ENCODE measurements around the gene TMEM42. TPM values are rescaled to one million over a fixed set of nuclear protein-coding genes. Genes with fewer than 3 reads are reported as not detected.

TMEM42 gene
- total RNA-seq, 3 donors from 2014 or later (not counting 1 experiment from before 2014, with no cell fraction given) = 9.9 to 15.9 (median 11.3) TPM

DNA sequence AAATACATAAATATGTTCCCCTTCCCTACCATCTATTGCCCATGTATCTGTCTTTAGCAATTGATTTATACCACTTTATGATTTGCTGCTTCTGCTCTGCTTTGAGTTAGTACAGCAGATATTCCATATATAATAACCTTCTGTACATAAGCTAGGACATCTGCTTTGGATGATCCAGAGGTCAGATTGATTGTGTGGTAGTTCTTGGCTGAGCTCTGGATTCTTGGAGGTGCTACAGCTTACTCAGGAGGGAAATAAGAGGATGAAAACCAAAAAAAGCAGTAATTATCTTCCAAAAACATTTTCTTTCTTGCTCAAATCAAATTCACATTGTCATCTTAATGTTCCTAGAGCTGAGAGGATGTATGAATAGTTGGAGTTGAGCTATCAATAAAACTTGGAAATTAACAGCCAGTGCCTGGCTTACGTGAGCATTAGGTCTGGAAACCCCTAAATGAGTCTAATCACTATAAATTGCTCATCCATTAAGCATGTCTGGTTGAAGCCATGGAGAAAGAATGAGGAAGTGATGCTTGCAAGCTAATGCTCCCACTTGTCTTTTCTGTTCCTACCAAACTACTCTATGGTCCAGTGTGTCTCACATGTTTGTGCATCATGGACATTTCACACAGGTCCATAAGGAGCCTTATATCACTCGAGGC lies 36.3 kb upstream of the TMEM42 start:
- ATAC-seq = no peak
- Mint-ChIP-seq H3K4me1 (no peaks in the 10 kb centered on the region), H3K27ac (no peak overlapping the region), H3K4me3 (no peak overlapping the region), H3K36me3 (no peaks in the 10 kb centered on the region), H3K27me3 (ENCODE audit: low read depth in 2 of 2) (no peaks in the 10 kb centered on the region), H3K9me3 (no peaks in the 10 kb centered on the region)
- DNase-seq = no peak
- no peak overlapping the region for H3K27ac ChIP-seq (ENCODE audit: low read length)
- TF ChIP-seq, protein P1, sequence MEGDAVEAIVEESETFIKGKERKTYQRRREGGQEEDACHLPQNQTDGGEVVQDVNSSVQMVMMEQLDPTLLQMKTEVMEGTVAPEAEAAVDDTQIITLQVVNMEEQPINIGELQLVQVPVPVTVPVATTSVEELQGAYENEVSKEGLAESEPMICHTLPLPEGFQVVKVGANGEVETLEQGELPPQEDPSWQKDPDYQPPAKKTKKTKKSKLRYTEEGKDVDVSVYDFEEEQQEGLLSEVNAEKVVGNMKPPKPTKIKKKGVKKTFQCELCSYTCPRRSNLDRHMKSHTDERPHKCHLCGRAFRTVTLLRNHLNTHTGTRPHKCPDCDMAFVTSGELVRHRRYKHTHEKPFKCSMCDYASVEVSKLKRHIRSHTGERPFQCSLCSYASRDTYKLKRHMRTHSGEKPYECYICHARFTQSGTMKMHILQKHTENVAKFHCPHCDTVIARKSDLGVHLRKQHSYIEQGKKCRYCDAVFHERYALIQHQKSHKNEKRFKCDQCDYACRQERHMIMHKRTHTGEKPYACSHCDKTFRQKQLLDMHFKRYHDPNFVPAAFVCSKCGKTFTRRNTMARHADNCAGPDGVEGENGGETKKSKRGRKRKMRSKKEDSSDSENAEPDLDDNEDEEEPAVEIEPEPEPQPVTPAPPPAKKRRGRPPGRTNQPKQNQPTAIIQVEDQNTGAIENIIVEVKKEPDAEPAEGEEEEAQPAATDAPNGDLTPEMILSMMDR (IDR thresholded peaks at IDR 0.05) = no peak
- intact Hi-C loops (cut with micrococcal nuclease) = no loop called here
- H3K4me3 ChIP-seq (ENCODE audit: low read length) = no peak overlapping the region
- H3K9me3 ChIP-seq (ENCODE audit: control insufficient read depth, insufficient read depth, low read length) = no peaks in the 10 kb centered on the region
- H3K4me1 ChIP-seq (ENCODE audit: control insufficient read depth, insufficient read depth, low read length) = no peaks in the 10 kb centered on the region
- no peaks in the 10 kb centered on the region for H3K36me3 ChIP-seq (ENCODE audit: control insufficient read depth, insufficient read depth, low read length)
- 100% methylated on average over 1 of the region's 2 CpGs for WGBS (ENCODE audit: insufficient coverage)
- no peaks in the 10 kb centered on the region for H3K27me3 ChIP-seq (ENCODE audit: control insufficient read depth, insufficient read depth, low read length)

DNA sequence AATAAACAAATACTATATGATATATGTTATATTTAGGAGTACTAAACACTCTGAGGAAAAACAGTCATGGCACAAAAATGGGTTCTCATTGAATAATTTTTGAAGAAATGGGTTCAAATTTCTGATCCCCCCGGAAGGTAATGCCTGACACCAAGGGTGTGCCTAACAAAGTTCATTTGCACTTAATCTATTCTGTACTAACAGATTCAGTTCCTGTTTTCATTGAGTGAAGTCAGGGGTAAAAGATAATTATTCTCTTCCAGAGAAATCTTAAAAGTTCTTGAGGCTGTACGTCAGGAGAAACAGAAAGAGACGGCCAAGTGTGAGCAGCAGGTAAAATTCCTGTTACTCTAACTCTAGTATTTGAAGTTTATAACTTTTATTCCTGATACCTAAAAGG lies 34.5 kb upstream of the TMEM42 start:
- TF ChIP-seq, protein P1 (IDR thresholded peaks at IDR 0.05) = no peak
- Histone ChIP-seq H3K4me1 (ENCODE audit: control insufficient read depth, insufficient read depth, low read length) (no peaks in the 10 kb centered on the region), H3K9me3 (ENCODE audit: control insufficient read depth, insufficient read depth, low read length) (no peaks in the 10 kb centered on the region), H3K36me3 (ENCODE audit: control insufficient read depth, insufficient read depth, low read length) (no peaks in the 10 kb centered on the region), H3K4me3 (ENCODE audit: low read length) (no peak overlapping the region), H3K27me3 (ENCODE audit: control insufficient read depth, insufficient read depth, low read length) (no peaks in the 10 kb centered on the region), H3K27ac (ENCODE audit: low read length) (no peak overlapping the region)
- Mint-ChIP-seq H3K4me1 (no peaks in the 10 kb centered on the region), H3K27me3 (ENCODE audit: low read depth in 2 of 2) (no peaks in the 10 kb centered on the region), H3K36me3 (no peaks in the 10 kb centered on the region), H3K9me3 (no peaks in the 10 kb centered on the region), H3K4me3 (no peak overlapping the region), H3K27ac (no peak overlapping the region)
- 100% methylated on average over 1 of the region's 3 CpGs for WGBS (ENCODE audit: insufficient coverage)
- intact Hi-C loops (cut with micrococcal nuclease) = no loop called here
- DNase-seq (no peak), ATAC-seq (no peak)

DNA sequence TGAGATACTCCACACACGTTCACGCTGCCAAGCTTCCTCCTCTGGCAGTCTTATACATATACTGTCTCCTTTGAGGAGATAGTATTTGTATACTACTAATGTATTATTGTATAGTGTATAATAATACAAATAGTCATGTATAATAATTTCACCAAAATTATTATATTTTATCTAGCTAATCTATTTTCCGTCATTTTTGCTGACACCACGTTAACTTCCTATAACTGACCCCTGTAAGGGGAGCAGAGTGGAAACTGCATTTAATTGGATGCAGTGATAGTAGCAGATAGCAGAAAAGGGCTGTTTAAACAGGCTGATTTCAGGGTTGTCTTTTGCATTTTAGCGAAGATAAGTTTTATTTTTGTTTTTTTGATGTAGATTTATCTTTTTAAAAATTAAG lies 30.5 kb upstream of the TMEM42 start:
- no peak for ATAC-seq
- H3K4me3 Mint-ChIP-seq = no peak overlapping the region
- Histone ChIP-seq H3K36me3 (ENCODE audit: control insufficient read depth, insufficient read depth, low read length) (no peaks in the 10 kb centered on the region), H3K9me3 (ENCODE audit: control insufficient read depth, insufficient read depth, low read length) (no peaks in the 10 kb centered on the region), H3K4me1 (ENCODE audit: control insufficient read depth, insufficient read depth, low read length) (no peaks in the 10 kb centered on the region), H3K4me3 (ENCODE audit: low read length) (no peak overlapping the region), H3K27me3 (ENCODE audit: control insufficient read depth, insufficient read depth, low read length) (no peaks in the 10 kb centered on the region), H3K27ac (ENCODE audit: low read length) (no peak overlapping the region)
- 100% methylated on average over 2 of the region's 5 CpGs for WGBS (ENCODE audit: insufficient coverage)
- H3K27ac Mint-ChIP-seq = no peak overlapping the region
- no peaks in the 10 kb centered on the region for H3K4me1 Mint-ChIP-seq
- peaks cover 3% of the 10 kb centered on the region in 2 donors for H3K9me3 Mint-ChIP-seq
- no peak for DNase-seq
- intact Hi-C loops (cut with micrococcal nuclease) = no loop called here
- no peaks in the 10 kb centered on the region for H3K27me3 Mint-ChIP-seq (ENCODE audit: low read depth in 2 of 2)
- H3K36me3 Mint-ChIP-seq = peaks cover 7% of the 10 kb centered on the region
- TF ChIP-seq, protein P1 (IDR thresholded peaks at IDR 0.05) = no peak

DNA sequence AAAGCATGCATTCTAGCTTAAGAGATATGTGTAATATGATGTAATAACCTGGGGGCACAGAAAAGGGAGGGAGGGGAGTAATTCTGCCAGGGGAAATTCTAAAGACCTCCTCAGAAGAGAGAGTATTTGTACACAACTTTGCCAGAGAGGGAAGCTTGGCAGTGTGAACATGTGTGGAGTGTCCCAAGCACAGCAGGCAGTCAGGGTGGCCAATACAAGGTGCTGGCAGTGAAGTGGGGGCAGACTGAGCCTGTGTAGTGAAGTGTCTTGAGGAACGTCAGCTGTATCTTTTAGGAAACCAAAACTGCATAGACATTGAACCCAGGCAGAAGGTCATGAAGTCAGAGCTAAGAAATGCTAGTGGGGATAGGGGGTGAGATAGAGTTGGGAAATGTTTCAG lies 29.7 kb upstream of the TMEM42 start:
- Mint-ChIP-seq H3K27ac (no peak overlapping the region), H3K4me3 (no peak overlapping the region)
- TF ChIP-seq, protein P1 (IDR thresholded peaks at IDR 0.05) = no peak

More for the DNA sequence above, 29.7 kb upstream of the TMEM42 start:
- Histone ChIP-seq H3K4me3 (ENCODE audit: low read length) (no peak overlapping the region), H3K9me3 (ENCODE audit: control insufficient read depth, insufficient read depth, low read length) (peaks cover 5% of the 10 kb centered on the region), H3K27me3 (ENCODE audit: control insufficient read depth, insufficient read depth, low read length) (no peaks in the 10 kb centered on the region), H3K36me3 (ENCODE audit: control insufficient read depth, insufficient read depth, low read length) (no peaks in the 10 kb centered on the region), H3K27ac (ENCODE audit: low read length) (no peak overlapping the region), H3K4me1 (ENCODE audit: control insufficient read depth, insufficient read depth, low read length) (no peaks in the 10 kb centered on the region)
- H3K4me1 Mint-ChIP-seq = no peaks in the 10 kb centered on the region
- peaks cover 15% of the 10 kb centered on the region for H3K36me3 Mint-ChIP-seq
- H3K27me3 Mint-ChIP-seq (ENCODE audit: low read depth in 2 of 2) = no peaks in the 10 kb centered on the region
- intact Hi-C loops (cut with micrococcal nuclease) = no loop called here
- no peak for DNase-seq
- no peak for ATAC-seq
- 96% methylated on average over 1 of the region's 1 CpG for WGBS (ENCODE audit: insufficient coverage)
- peaks cover 5 to 11% of the 10 kb centered on the region in 2 donors for H3K9me3 Mint-ChIP-seq

Measured in natural killer cell (primary cell).